A549 (cell line): ENCODE measurements around the gene ACAP1. TPM values are rescaled to one million over a fixed set of nuclear protein-coding genes. Genes with fewer than 3 reads are reported as not detected.

Experiments
- ATAC-seq, 2 experiments: fragments of 200-7000 bp in 1 of 2; fragments of >200 bp in 1 of 2; cut with Nextera tagmentation in 1 of 2; cut with Tn5 transposase in 1 of 2; 3 replicates each; pipeline versions ENCODE4 v1.8.0 to v1.9.1; 2018 to 2020; ENCODE audit warnings: mild to moderate bottlenecking in 1 of 2, moderate library complexity in 1 of 2
- CTCF ChIA-PET: fragments of 300-600 bp; sonication (Branson Sonifier 250); formaldehyde crosslinking; extraction: SDS; loops from one replicate; lab custom pipeline; 2021; ENCODE audit warnings: antibody characterized with exemption, inconsistent platforms; lab: Yijun Ruan, JAX
- POLR2A ChIA-PET: fragments of 350-600 bp; formaldehyde crosslinking; extraction: SDS; loops from one replicate; lab custom pipeline; 2021; ENCODE audit warnings: antibody characterized with exemption, inconsistent platforms; lab: Yijun Ruan, JAX
- DNase-seq, 2 experiments: peaks; one replicate each; pipeline versions ENCODE4 v3.0.0 to v3.0.0-alpha.2; 2011 to 2016; ENCODE audit warnings: low read depth in 1 of 2, low spot score in 1 of 2
- FAIRE-seq: peaks from 2 replicates; lab custom pipeline; 2011; peaks lifted over from hg19 to GRCh38; lab: Jason Lieb, UNC
- H3K27ac ChIP-seq, 2 experiments: fragments of >200 bp; sonication (Bioruptor Twin); formaldehyde crosslinking; 3 replicates each; pipeline ENCODE4 v1.5.1; 2016 to 2017
- H3K4me1 ChIP-seq: fragments of >200 bp; sonication (Bioruptor Twin); formaldehyde crosslinking; 3 replicates; pipeline ENCODE4 v1.6.1; 2016
- H3K4me2 ChIP-seq: fragments of >200 bp; sonication (Bioruptor Twin); formaldehyde crosslinking; 3 replicates; pipeline ENCODE4 v1.6.1; 2016
- H3K4me3 ChIP-seq: fragments of >200 bp; sonication (Bioruptor Twin); formaldehyde crosslinking; 3 replicates; pipeline ENCODE4 v1.5.1; 2016
- H3K9me3 ChIP-seq: fragments of >200 bp; sonication (Bioruptor Twin); formaldehyde crosslinking; 3 replicates; pipeline ENCODE4 v1.6.1; 2016
- EP300 ChIP-seq, 2 experiments: fragments of >200 bp; sonication (Bioruptor Twin); formaldehyde crosslinking; IDR thresholded peaks; 2 replicates in 1 of 2; 3 replicates in 1 of 2; pipeline ENCODE4 v1.6.1; 2016 to 2017
- ESRRA ChIP-seq: fragments of 150-350 bp; IDR thresholded peaks from 2 replicates; pipeline ENCODE4 v1.6.1; 2014; ENCODE audit warnings: mild to moderate bottlenecking, low read length, borderline replicate concordance
- FOXS1 ChIP-seq: fragments of 250-450 bp; sonication (Bioruptor Pico); IDR thresholded peaks from 2 replicates; pipeline ENCODE4 v1.5.0; 2020; ENCODE audit warnings: mild to moderate bottlenecking, moderate library complexity
- HEYL ChIP-seq: fragments of 250-450 bp; sonication (Bioruptor Pico); IDR thresholded peaks from 2 replicates; pipeline ENCODE4 v1.8.0; 2021; ENCODE audit warnings: mild to moderate bottlenecking, moderate library complexity
- HOXB5 ChIP-seq: fragments of 250-450 bp; sonication (Bioruptor Pico); IDR thresholded peaks from 2 replicates; pipeline ENCODE4 v1.5.0; 2020; ENCODE audit warnings: mild to moderate bottlenecking, moderate library complexity
- JUN ChIP-seq, 2 experiments: fragments of >200 bp; sonication (Bioruptor Twin); formaldehyde crosslinking; IDR thresholded peaks; 2 replicates in 1 of 2; 3 replicates in 1 of 2; pipeline ENCODE4 v1.6.1; 2016 to 2017
- KDM5A ChIP-seq: fragments of 200-600 bp; sonication (generic); IDR thresholded peaks from 2 replicates; pipeline ENCODE4 v1.6.1; 2016; ENCODE audit warnings: antibody characterized with exemption, mild to moderate bottlenecking
- MYC ChIP-seq: IDR thresholded peaks from 2 replicates; pipeline ENCODE4 v1.6.1; 2012; ENCODE audit warnings: mild to moderate bottlenecking, inconsistent platforms, low read length, improper control_type of control experiment, borderline replicate concordance
- POLR2A ChIP-seq: IDR thresholded peaks from 2 replicates; pipeline ENCODE4 v1.6.1; 2012; ENCODE audit warnings: mild to moderate bottlenecking, low read length
- POLR2AphosphoS2 ChIP-seq: conservative IDR thresholded peaks from 2 replicates; pipeline ENCODE4 v1.6.1; 2012; ENCODE audit warnings: low read length, improper control_type of control experiment, inconsistent platforms
- RARB ChIP-seq: fragments of 250-450 bp; sonication (Bioruptor Pico); IDR thresholded peaks from 2 replicates; pipeline ENCODE4 v1.8.0; 2021; ENCODE audit warnings: mild to moderate bottlenecking, moderate library complexity
- TFCP2L1 ChIP-seq: fragments of 250-450 bp; sonication (Bioruptor Pico); IDR thresholded peaks from 2 replicates; pipeline ENCODE4 v1.5.0; 2021; ENCODE audit warnings: mild to moderate bottlenecking
- WGBS: methylation state at CpG from one replicate; pipeline ENCODE4 v1.1.6; 2017; ENCODE audit errors: missing lambda C conversion rate; 5-methylcytosine and 5-hydroxymethylcytosine counted together
- polyA plus RNA-seq, 4 experiments: library from polyadenylated mRNA; depleted of rRNA in 3 of 4; stranded (reverse); fragments of >200 nt; fragmentation: RNase III in 1 of 4; extraction: RNeasy Plus Mini Kit Qiagen cat#74134 plus additional on column Dnase treatment in 1 of 4; gene quantifications; 2 replicates in 3 of 4; 3 replicates in 1 of 4; pipeline ENCODE4 v1.2.3, GENCODE V29; 2011 to 2017
- TF ChIP-seq, protein P1 (sequence below): IDR thresholded peaks from 2 replicates; pipeline ENCODE4 v1.6.1; 2012
- TF ChIP-seq, protein P2 (sequence below): IDR thresholded peaks from 2 replicates; pipeline ENCODE4 v1.6.1; 2012
- TF ChIP-seq, protein P3 (sequence below): fragments of 250-450 bp; sonication (Bioruptor Pico); IDR thresholded peaks from 2 replicates; pipeline ENCODE4 v1.5.0; 2021; ENCODE audit warnings: mild to moderate bottlenecking, moderate library complexity, borderline replicate concordance
- TF ChIP-seq, protein P4 (sequence below): fragments of 450-650 bp; IDR thresholded peaks from 2 replicates; pipeline ENCODE4 v1.6.1; 2014; ENCODE audit warnings: antibody characterized with exemption
- TF ChIP-seq, protein P5 (sequence below): fragments of 250-450 bp; sonication (Bioruptor Pico); IDR thresholded peaks from 2 replicates; pipeline ENCODE4 v1.5.0; 2020; ENCODE audit warnings: low read depth, mild to moderate bottlenecking, moderate library complexity

The ACAP1 gene
- polyA plus RNA-seq, 2 of the 4 experiments (the other 2 are of a cell fraction), result 0.41 to 1.3 TPM

DNA sequence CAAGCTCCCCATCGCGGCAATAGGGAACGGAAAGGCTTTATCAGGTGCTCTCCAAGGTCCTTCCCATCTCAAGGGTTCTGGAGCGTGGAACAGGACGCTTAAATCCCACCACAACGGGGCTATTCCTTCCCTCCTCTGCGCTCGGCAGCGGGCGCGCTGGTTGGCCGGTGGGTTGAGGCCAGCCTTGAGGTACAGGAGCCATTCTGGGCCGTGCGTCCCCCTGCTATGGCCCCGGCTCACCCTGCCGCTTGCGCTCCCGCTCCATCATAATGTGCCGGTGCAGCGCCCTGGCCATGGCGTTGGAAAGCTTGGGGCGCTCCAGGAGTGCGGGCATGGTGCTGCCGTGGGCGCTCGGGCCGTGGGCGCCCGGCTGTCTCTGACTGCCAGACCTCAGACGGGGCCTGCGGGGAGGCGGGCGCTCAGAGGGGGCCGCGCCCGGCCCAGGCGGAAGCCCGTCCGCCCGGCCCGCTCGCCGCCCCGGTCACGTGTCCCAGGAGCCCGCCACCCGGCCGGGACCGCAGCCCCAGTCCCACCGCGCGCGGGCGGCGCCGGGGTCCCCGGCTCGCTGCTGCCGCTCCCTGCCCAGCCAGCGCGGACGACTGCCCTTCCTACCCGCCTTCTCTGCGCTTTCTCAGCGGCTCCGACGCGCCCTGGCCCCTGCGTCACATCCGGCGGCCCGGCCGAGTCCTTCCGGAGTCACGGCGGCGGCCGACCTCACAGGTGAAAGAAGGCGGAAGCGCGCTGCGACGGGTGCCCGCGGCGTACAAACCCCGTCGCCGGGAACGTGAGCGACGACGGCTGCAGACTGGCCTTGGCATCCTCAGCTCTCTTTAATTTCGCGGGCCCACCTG lies 21.4 kb upstream of the ACAP1 start, which contains the start of gene GPS2 (continued):
- TF ChIP-seq RARB (CRISPR knock-in tag), result 0 out of 2 replicates have a peak, but pooled peaks have one; percentile 46
- no peak for TF ChIP-seq HEYL (CRISPR knock-in tag)
- TF ChIP-seq, protein P1, sequence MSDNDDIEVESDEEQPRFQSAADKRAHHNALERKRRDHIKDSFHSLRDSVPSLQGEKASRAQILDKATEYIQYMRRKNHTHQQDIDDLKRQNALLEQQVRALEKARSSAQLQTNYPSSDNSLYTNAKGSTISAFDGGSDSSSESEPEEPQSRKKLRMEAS, result peak; percentile 93
- TF ChIP-seq, protein P2, sequence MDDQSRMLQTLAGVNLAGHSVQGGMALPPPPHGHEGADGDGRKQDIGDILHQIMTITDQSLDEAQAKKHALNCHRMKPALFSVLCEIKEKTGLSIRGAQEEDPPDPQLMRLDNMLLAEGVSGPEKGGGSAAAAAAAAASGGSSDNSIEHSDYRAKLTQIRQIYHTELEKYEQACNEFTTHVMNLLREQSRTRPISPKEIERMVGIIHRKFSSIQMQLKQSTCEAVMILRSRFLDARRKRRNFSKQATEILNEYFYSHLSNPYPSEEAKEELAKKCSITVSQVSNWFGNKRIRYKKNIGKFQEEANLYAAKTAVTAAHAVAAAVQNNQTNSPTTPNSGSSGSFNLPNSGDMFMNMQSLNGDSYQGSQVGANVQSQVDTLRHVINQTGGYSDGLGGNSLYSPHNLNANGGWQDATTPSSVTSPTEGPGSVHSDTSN, result peak; percentile 87
- peak; percentile 59; the same call in 1 of the 2 replicates for TF ChIP-seq MYC
- TF ChIP-seq, protein P3, sequence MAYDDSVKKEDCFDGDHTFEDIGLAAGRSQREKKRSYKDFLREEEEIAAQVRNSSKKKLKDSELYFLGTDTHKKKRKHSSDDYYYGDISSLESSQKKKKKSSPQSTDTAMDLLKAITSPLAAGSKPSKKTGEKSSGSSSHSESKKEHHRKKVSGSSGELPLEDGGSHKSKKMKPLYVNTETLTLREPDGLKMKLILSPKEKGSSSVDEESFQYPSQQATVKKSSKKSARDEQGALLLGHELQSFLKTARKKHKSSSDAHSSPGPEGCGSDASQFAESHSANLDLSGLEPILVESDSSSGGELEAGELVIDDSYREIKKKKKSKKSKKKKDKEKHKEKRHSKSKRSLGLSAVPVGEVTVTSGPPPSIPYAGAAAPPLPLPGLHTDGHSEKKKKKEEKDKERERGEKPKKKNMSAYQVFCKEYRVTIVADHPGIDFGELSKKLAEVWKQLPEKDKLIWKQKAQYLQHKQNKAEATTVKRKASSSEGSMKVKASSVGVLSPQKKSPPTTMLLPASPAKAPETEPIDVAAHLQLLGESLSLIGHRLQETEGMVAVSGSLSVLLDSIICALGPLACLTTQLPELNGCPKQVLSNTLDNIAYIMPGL (CRISPR knock-in tag), result no peak
- peak; percentile 82 for TF ChIP-seq POLR2A
- peak; percentile 51; the same call in 1 of the 2 replicates for TF ChIP-seq HOXB5 (CRISPR knock-in tag)
- 0 out of 2 replicates have a peak, but pooled peaks have one; percentile 31 for TF ChIP-seq ESRRA
- peak; percentile 87; the same call in 1 of the 2 replicates for TF ChIP-seq POLR2AphosphoS2
- TF ChIP-seq TFCP2L1, result peak; percentile 89
- peak; percentile 94 to 98 for TF ChIP-seq JUN (IDR thresholded peaks at IDR 0.05)

DNA sequence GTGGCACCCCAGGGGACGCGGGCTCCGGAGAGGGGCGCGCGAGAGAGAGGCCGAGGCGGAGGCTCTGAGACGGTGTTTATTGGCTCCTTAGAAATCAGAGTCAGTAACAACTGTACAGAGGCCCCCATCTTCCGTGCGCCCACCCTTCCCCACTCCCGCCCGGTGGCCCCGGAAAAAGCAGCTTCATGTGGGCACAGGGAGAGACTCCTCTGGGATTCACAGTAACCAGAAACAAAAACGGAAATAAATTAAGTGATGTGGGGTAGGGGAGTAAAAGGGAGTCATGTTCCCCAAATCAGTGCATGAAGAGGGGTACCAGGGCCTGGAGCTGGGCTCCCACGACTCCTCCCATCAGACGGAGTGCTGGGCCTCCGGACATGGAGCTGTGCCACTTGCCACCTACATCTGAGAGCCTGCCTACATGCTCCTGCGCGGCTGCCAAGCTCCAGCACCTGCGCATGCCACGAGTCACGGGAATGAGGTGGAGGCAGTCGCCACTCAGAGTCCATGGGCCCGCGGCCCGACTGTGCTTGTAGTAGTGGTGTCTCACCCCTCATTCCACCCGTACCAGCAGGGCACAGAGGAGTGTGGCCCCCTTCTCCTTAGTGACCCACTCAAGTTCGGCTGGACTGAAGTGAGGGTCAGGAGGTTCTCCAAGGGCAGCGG lies 20.6 kb upstream of the ACAP1 start:
- peaks cover 39% of the 10 kb centered on the region for H3K4me1 ChIP-seq
- peak in 1 of 2 experiments; percentile 23; a peak in 4 of 6 replicates for ATAC-seq
- POLR2A ChIA-PET, result interaction anchor here (0.9 to 4.0 kb wide), 2 partner anchors 14 to 21 kb away, joined by 3 to 22 read pairs; partner anchors contain the start of genes ACAP1 and NEURL4
- H3K27ac ChIP-seq, result peak overlapping the region; percentile 88 to 95
- no peak for DNase-seq
- FAIRE-seq, result no peak
- TF ChIP-seq FOXS1 (CRISPR knock-in tag) (no peak), KDM5A (peak; percentile 43), TFCP2L1 (no peak), EP300 (IDR thresholded peaks at IDR 0.05) (0 out of 5 replicates have a peak, but pooled peaks of 1 of the 2 experiments have one; percentile 5), JUN (IDR thresholded peaks at IDR 0.05) (peak in 1 of 2 experiments; percentile 67; a peak in 2 of 5 replicates), POLR2A (0 out of 2 replicates have a peak, but pooled peaks have one; percentile 24)
- TF ChIP-seq, protein P4, sequence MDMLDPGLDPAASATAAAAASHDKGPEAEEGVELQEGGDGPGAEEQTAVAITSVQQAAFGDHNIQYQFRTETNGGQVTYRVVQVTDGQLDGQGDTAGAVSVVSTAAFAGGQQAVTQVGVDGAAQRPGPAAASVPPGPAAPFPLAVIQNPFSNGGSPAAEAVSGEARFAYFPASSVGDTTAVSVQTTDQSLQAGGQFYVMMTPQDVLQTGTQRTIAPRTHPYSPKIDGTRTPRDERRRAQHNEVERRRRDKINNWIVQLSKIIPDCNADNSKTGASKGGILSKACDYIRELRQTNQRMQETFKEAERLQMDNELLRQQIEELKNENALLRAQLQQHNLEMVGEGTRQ, result no peak
- TF ChIP-seq, protein P5, sequence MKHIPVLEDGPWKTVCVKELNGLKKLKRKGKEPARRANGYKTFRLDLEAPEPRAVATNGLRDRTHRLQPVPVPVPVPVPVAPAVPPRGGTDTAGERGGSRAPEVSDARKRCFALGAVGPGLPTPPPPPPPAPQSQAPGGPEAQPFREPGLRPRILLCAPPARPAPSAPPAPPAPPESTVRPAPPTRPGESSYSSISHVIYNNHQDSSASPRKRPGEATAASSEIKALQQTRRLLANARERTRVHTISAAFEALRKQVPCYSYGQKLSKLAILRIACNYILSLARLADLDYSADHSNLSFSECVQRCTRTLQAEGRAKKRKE (CRISPR knock-in tag), result 0 out of 2 replicates have a peak, but pooled peaks have one; percentile 1
- no peaks in the 10 kb centered on the region for H3K9me3 ChIP-seq
- peak overlapping the region; percentile 75 for H3K4me3 ChIP-seq
- WGBS, result 49% methylated on average over 22 of the region's 30 CpGs
- peak overlapping the region; percentile 90 for H3K4me2 ChIP-seq
- CTCF ChIA-PET, result interaction anchor here (0.7 to 6.1 kb wide), 7 partner anchors 10 to 40 kb away, joined by 3 to 58 read pairs (median 7); no protein-coding TSS in a partner anchor
